Mucosa of descending colon (tissue), 3 donors: ENCODE measurements around the gene USP35. TPM values are rescaled to one million over a fixed set of nuclear protein-coding genes. Genes with fewer than 3 reads are reported as not detected.

ENCODE experiments used
- ATAC-seq: fragments of 200-7000 bp; cut with Tn5 transposase; one replicate; pipeline ENCODE4 v1.9.1; 2020; ENCODE audit warnings: mild to moderate bottlenecking, moderate library complexity
- DNase-seq, 3 donors: peaks; one replicate each; pipeline ENCODE4 v3.0.0-alpha.2; 2020
- H3K36me3 ChIP-seq: fragments of 200-600 bp; one replicate; pipeline ENCODE4 v1.8.0; 2021; ENCODE audit warnings: low read depth, mild to moderate bottlenecking
- H3K4me1 ChIP-seq: fragments of 200-600 bp; one replicate; pipeline ENCODE4 v1.8.0; 2021; ENCODE audit warnings: low read depth, mild to moderate bottlenecking
- H3K4me3 ChIP-seq: fragments of 200-600 bp; one replicate; pipeline ENCODE4 v1.8.0; 2021; ENCODE audit warnings: mild to moderate bottlenecking
- H3K9me3 ChIP-seq: fragments of 200-600 bp; one replicate; pipeline ENCODE4 v1.8.0; 2021; ENCODE audit warnings: mild to moderate bottlenecking
- CTCF ChIP-seq: fragments of 200-600 bp; IDR thresholded peaks from one replicate; pipeline ENCODE4 v1.8.0; 2022; ENCODE audit warnings: antibody characterized with exemption, mild to moderate bottlenecking
- intact Hi-C, 2 donors: fragments of 100-400 bp; cut with DNase I in 1 of 2; cut with micrococcal nuclease in 1 of 2; formaldehyde crosslinking; loops; one replicate each; pipeline versions ENCODE4 v1.11.0 to v1.11.1; 2022; cut with DNase I, micrococcal nuclease
- total RNA-seq, 3 donors: library from RNA; stranded (reverse); fragmentation: NEBNext Ultra II Directional in 2 of 3; extraction: Animal tissue kit (Norgen Biotek cat#: 25700) in 2 of 3; gene quantifications; one replicate each; pipeline versions ENCODE4 v1.2.1 to v1.2.4, GENCODE V29; 2021 to 2023
- donor health status: DM: no; HTN: no; CAD: no; lungs with moderate emphysema.
- donor health status: DM: no; HTN: no; CAD: no.
- donor health status: DM: no; HTN: yes; CAD: no.

USP35 gene
- total RNA-seq, 3 donors from 2014 or later = 3.9 to 11.1 (median 4.9) TPM

GRCh38 chr11:78262691-78263090 lies 74.0 kb downstream of the USP35 start:
- TF ChIP-seq CTCF = no peak
- intact Hi-C loops = no loop called here
- no peaks in the 10 kb centered on the region for H3K36me3 ChIP-seq
- no peaks in the 10 kb centered on the region for H3K9me3 ChIP-seq
- peaks cover 5% of the 10 kb centered on the region for H3K4me1 ChIP-seq
- H3K4me3 ChIP-seq = no peak overlapping the region
- ATAC-seq (no peak), DNase-seq (no peak)

Other genes with a start within 250 kb of the USP35 start
- 10 to 100 TPM; 22.8 to 31.7 (median 28.3) TPM for gene INTS4, start 194.3 kb upstream of the USP35 start, total RNA-seq
- 10 to 100 TPM in 1 of 3 donors, 1 to 10 TPM in 2; 4.3 to 13.2 (median 9.9) TPM for gene KCTD14, start 165.6 kb upstream of the USP35 start, total RNA-seq
- gene THRSP, start 125.1 kb upstream of the USP35 start, total RNA-seq = under 1 TPM in 2 of 3 donors, not detected in 1; 0.41 to 0.51 TPM
- 100 to 1,000 TPM; 168 to 208 (median 183) TPM for gene NDUFC2, start 109.1 kb upstream of the USP35 start, total RNA-seq
- 10 to 100 TPM; 24.3 to 32.7 (median 28.3) TPM for gene ALG8, start 49.3 kb upstream of the USP35 start, total RNA-seq
- 10 to 100 TPM in 1 of 3 donors, 1 to 10 TPM in 2; 7.5 to 11.1 (median 8.1) TPM for gene KCTD21, start 293 bp upstream of the USP35 start, total RNA-seq
- 10 to 100 TPM; 21.5 to 36.1 (median 26.6) TPM for gene GAB2, start 228.9 kb downstream of the USP35 start, total RNA-seq